ENCODE data around the gene HILPDA.
"Not testable (repeated sequence)": the region's sequence is repeated elsewhere in the genome, so short reads cannot be mapped to it uniquely, and the experiment has no call there.

Gene HILPDA

DNA sequence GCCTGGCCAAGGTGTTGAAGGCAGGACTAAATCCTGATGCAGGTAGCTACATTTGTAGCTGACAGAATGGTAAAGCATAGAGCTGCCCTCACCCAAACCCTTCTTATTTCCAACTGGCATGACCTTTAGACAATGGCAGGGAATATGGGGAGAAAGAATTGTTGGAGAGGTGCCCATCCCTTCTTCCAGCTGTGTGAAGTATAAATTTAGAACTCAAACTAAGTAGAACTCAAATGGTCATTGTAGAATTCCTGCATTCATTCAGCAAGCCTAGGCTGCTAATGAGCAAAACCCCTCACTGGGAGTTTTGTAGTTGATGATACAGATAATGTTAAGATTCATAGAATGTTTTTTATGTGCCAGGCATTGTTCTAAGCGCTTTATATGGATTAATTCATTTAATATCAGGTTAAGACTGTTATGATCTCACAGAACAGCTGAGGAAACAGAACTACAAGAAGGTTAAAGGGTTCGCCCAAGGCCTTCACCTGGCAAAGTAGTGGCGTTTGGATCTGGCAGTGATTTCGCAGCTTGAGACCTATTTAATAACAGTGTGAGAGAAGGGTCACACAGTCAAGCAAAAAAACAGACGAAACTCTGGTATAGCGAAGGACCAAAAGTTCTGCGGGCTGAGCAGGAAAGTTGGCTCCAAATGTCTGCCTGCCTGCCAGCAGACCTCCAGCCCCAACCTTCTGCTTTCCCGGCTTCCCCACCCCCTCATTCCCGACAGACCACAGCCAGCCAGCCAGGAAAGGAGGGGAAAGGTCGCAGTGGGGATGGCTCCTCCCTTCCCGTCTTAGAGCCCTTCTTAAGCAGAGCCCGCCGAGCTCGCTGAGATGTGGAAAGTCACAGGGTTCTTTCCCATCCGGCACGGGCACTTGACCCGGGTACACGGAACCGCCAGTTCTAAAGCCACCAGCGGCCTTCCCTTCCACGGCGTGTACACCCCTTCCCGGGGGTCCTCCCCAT is 1.6 kb upstream of the HILPDA start:
- H3K4me3 ChIP-seq (ENCODE audit: low read depth, low read length), result no peak overlapping the region
- TF ChIP-seq, protein P1, sequence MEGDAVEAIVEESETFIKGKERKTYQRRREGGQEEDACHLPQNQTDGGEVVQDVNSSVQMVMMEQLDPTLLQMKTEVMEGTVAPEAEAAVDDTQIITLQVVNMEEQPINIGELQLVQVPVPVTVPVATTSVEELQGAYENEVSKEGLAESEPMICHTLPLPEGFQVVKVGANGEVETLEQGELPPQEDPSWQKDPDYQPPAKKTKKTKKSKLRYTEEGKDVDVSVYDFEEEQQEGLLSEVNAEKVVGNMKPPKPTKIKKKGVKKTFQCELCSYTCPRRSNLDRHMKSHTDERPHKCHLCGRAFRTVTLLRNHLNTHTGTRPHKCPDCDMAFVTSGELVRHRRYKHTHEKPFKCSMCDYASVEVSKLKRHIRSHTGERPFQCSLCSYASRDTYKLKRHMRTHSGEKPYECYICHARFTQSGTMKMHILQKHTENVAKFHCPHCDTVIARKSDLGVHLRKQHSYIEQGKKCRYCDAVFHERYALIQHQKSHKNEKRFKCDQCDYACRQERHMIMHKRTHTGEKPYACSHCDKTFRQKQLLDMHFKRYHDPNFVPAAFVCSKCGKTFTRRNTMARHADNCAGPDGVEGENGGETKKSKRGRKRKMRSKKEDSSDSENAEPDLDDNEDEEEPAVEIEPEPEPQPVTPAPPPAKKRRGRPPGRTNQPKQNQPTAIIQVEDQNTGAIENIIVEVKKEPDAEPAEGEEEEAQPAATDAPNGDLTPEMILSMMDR (IDR thresholded peaks at IDR 0.05; ENCODE audit: borderline replicate concordance, insufficient read depth, low read depth, low read length), result no peak

DNA sequence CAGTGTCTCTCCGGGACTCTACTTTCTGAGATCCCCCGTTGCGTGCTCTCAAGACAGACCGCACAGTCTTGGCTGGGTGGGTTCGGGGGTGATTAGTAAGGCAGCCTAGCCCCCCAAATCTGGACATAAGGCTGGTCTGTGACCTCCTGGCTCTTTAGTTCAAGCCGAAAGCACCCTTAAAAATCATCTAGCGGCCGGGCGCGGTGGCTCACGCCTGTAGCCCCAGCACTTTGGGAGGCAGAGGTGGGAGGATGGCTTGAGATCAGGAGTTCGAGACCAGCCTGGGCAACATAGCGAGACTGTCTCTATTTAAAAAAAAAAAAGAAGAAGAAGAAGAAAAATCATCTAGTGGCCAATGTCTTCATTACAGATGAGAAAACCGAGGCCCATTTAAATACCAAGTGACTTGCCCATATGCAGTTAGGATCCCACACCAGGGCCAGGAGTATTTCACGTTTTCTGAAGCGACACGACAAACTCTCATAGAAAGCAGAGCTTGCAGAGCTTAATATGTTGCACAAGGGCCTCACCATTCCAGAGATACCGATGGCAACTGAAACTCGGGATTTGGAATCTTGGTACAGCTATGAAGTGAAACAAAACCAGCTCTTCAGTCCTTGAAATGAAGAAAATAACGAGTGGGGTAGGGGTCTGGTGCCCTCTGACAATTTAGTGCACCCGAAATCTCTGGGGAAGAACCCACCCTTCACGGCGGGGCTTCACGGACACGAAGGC is 703 bp upstream of the HILPDA start:
- H3K4me3 ChIP-seq (ENCODE audit: low read depth, low read length), result peak overlapping the region; percentile 97
- TF ChIP-seq, protein P1 (IDR thresholded peaks at IDR 0.05; ENCODE audit: borderline replicate concordance, insufficient read depth, low read depth, low read length), result no peak

DNA sequence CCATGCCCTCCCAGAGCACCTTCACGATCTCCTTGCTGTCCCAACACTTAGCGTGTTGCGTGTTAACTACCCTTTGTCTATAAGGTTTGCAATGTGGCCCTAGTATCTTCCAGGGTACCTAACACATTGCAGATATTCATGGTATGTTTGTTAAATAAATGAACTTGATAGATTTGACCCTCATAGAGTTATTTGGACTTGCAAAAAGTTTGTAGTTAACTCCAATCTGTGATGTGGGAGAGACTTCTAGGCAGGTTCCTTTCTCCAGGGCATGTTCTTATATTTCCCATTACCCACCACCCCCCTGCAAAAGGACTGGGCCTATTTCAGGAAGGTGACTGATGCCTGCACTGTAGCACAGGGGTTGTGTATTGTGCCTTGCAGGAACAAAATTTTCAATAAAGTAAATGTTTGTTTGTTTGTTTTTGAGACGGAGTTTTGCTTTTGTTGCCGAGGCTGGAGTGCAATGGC is 612 bp downstream of the HILPDA start:
- TF ChIP-seq, protein P1 (IDR thresholded peaks at IDR 0.05; ENCODE audit: borderline replicate concordance, insufficient read depth, low read depth, low read length), result no peak
- peak overlapping the region; percentile 97 for H3K4me3 ChIP-seq (ENCODE audit: low read depth, low read length)

DNA sequence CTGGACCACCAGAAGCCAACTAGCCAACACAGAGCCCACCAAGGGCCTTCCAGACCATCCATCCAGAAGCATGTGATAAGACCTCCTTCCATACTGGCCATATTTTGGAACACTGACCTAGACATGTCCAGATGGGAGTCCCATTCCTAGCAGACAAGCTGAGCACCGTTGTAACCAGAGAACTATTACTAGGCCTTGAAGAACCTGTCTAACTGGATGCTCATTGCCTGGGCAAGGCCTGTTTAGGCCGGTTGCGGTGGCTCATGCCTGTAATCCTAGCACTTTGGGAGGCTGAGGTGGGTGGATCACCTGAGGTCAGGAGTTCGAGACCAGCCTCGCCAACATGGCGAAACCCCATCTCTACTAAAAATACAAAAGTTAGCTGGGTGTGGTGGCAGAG is 1.7 kb downstream of the HILPDA start:
- H3K4me3 ChIP-seq (ENCODE audit: low read depth, low read length), result not testable (repeated sequence)

DNA sequence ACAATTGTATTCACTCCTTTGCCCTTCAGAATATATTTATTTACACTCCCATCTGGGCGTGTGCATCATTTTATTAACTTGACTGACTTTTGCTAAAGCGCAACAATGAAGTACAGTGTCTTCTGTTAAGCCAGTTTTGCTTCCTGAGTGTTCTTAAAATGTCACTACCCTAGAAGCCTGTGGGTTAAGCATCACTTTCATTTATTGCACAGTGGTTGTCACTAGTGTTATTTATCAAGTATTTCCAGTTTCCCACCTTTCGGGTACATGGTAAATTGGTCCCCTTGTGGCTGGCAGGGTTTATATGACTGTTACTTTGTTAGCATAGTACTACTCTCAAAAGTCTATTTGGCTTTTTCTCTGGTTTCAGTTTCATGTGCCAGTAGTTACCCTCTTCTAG is 3.3 kb downstream of the HILPDA start:
- no peak overlapping the region for H3K4me3 ChIP-seq (ENCODE audit: low read depth, low read length)
- TF ChIP-seq, protein P1 (IDR thresholded peaks at IDR 0.05; ENCODE audit: borderline replicate concordance, insufficient read depth, low read depth, low read length), result no peak

DNA sequence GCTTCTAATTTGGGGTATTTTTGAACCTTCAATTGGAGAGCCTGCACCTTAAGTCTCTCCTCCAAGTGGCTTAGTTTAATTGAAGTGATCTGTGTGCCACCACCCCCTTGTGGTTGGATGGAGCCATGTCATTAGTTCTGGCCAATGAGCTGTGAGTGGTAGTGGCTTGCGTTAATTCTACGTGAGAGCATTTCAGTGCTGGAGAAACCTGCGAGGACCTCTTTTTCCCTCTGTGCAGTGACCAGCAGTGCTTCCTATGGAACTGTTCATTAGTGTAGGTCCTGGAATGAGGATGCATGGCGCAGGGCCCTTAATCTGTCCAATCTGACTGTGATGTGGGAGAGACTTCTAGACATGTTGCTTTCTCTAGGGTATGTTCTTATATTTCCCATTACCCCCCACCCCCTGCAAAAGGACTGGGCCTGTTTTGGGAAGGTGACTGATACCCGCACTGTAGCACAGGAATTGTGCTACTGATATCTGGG is 3.8 kb downstream of the HILPDA start:
- TF ChIP-seq, protein P1 (IDR thresholded peaks at IDR 0.05; ENCODE audit: borderline replicate concordance, insufficient read depth, low read depth, low read length), result peak; percentile 66
- H3K4me3 ChIP-seq (ENCODE audit: low read depth, low read length), result no peak overlapping the region

DNA sequence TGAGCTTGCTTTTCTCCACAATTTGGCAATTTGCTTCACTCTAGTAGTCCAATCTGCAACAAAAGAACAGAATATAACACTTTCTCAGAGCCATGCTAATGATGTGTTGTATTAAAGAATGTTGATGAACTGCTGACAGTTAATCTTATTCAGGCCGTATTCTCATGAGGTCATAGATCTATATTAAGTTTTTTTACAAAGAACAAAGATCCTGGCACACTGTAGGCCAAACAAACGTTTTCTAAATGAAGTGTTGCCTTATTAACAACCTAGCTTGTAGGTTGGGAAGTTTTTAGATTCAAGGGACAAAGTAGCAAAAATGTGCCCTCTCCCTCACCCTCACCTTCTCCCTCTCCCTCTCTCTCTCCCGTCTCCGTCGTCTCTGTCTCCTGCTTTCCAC is 6.8 kb downstream of the HILPDA start:
- TF ChIP-seq, protein P1 (IDR thresholded peaks at IDR 0.05; ENCODE audit: borderline replicate concordance, insufficient read depth, low read depth, low read length), result no peak
- H3K4me3 ChIP-seq (ENCODE audit: low read depth, low read length), result no peak overlapping the region

DNA sequence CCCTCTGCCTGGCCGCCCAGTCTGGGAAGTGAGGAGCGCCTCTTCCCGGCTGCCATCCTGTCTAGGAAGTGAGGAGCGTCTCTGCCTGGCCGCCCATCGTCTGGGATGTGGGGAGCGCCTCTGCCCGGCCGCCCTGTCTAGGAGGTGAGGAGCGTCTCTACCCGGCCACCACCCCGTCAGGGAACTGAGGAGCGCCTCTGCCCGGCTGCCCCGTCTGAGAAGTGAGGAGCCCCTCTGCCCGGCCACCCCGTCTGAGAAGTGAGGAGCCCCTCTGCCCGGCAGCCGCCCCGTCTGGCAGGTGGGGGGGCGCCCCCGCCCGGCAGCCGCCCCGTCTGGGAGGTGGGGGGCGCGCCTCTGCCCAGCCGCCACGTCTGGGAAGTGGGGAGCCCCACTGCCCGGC is 7.7 kb downstream of the HILPDA start:
- H3K4me3 ChIP-seq (ENCODE audit: low read depth, low read length), result not testable (repeated sequence)

DNA sequence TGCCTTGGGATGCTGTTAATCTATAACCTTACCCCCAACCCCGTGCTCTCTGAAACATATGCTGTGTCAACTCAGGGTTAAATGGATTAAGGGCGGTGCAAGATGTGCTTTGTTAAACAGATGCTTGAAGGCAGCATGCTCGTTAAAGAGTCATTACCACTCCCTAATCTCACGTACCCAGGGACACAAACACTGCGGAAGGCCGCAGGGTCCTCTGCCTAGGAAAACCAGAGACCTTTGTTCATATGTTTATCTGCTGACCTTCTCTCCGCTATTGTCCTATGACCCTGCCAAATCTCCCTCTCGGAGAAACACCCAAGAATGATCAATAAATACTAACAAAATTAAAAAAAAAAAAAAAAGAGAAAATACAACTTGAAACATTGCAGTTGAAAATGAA is 8.3 kb downstream of the HILPDA start:
- not testable (repeated sequence) for H3K4me3 ChIP-seq (ENCODE audit: low read depth, low read length)

DNA sequence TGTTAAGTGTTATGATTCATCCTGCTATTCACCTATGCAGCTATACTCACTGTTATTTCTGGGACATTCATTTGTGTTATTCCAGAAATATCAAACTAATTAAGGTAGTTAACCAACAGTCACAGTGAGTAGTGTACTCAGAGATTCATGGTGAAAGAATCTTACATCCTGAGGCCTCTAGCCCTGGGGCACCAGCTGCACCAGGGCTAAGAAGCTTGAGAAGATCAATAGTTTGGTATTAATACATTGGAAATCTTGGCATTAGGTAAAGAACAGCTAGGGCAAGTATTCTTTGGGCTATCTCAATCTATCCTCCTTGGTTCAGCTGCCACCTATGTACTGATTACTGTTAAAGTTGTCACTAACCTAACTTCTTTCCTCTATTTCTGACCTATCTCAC is 11.2 kb downstream of the HILPDA start:
- H3K4me3 ChIP-seq (ENCODE audit: low read depth, low read length), result not testable (repeated sequence)
